CD4-positive, alpha-beta memory T cell (primary cell): Measurements from ENCODE around the gene LRRC49. TPM values are rescaled to one million over a fixed set of nuclear protein-coding genes. Genes with fewer than 3 reads are reported as not detected.

ENCODE experiments used
- CTCF ChIA-PET: fragments of 350-600 bp; sonication (Branson Sonifier 250); formaldehyde crosslinking; loops from one replicate; lab custom pipeline; 2021; ENCODE audit warnings: inconsistent platforms; ENCODE audit not compliant: partially characterized antibody; lab: Charles Lee
- POLR2A ChIA-PET: fragments of 350-600 bp; sonication (Branson Sonifier 250); formaldehyde crosslinking; loops from one replicate; lab custom pipeline; 2021; ENCODE audit not compliant: partially characterized antibody; lab: Charles Lee
- DNase-seq, 5 donors: peaks; one replicate each; pipeline versions ENCODE4 v3.0.0 to v3.0.0-alpha.2; 2020 to 2022; ENCODE audit warnings: mixed read lengths in 1 of 5
- H3K27ac ChIP-seq: one replicate; pipeline ENCODE4 v1.7.0; 2013; ENCODE audit warnings: low read depth, low read length
- H3K27me3 ChIP-seq: 2 replicates; pipeline ENCODE4 v1.7.0; 2013; ENCODE audit warnings: mild to moderate bottlenecking, low read length, moderate library complexity; ENCODE audit not compliant: insufficient read depth
- H3K36me3 ChIP-seq: 2 replicates; pipeline ENCODE4 v1.7.0; 2013; ENCODE audit warnings: mild to moderate bottlenecking, low read length, moderate library complexity; ENCODE audit not compliant: insufficient read depth
- H3K4me1 ChIP-seq: 2 replicates; pipeline ENCODE4 v1.7.0; 2013; ENCODE audit warnings: mild to moderate bottlenecking, low read length, moderate library complexity; ENCODE audit not compliant: insufficient read depth
- H3K4me3 ChIP-seq, 2 donors: one replicate each; pipeline ENCODE4 v1.7.0; 2013; ENCODE audit warnings: low read length in 2 of 2, mild to moderate bottlenecking in 1 of 2
- H3K9me3 ChIP-seq, 2 donors: one replicate each; pipeline ENCODE4 v1.7.0; 2013; ENCODE audit warnings: low read length in 2 of 2, control low read depth in 1 of 2; ENCODE audit not compliant: control insufficient read depth in 1 of 2
- H3K27ac Mint-ChIP-seq, 7 donors: one replicate each; pipeline ENCODE4 v1.8.0; 2020 to 2021; ENCODE audit warnings: mixed read lengths in 7 of 7, mild to moderate bottlenecking in 6 of 7, inconsistent platforms in 3 of 7, moderate library complexity in 3 of 7
- H3K27me3 Mint-ChIP-seq, 2 donors: one replicate each; pipeline ENCODE4 v1.8.0; 2020 to 2021; ENCODE audit warnings: mixed read lengths in 2 of 2
- H3K36me3 Mint-ChIP-seq, 2 donors: one replicate each; pipeline ENCODE4 v1.8.0; 2020 to 2021; ENCODE audit warnings: mixed read lengths in 2 of 2, inconsistent platforms in 1 of 2, mild to moderate bottlenecking in 1 of 2
- H3K4me1 Mint-ChIP-seq, 4 donors: one replicate each; pipeline ENCODE4 v1.8.0; 2020 to 2021; ENCODE audit warnings: mixed read lengths in 4 of 4, mild to moderate bottlenecking in 1 of 4
- H3K4me3 Mint-ChIP-seq, 8 donors: one replicate each; pipeline ENCODE4 v1.8.0; 2020 to 2021; ENCODE audit warnings: mixed read lengths in 8 of 8, mild to moderate bottlenecking in 7 of 8, moderate library complexity in 6 of 8, inconsistent platforms in 3 of 8
- H3K9me3 Mint-ChIP-seq, 8 donors: one replicate each; pipeline ENCODE4 v1.8.0; 2020 to 2021; ENCODE audit warnings: mixed read lengths in 8 of 8, mild to moderate bottlenecking in 5 of 8, inconsistent platforms in 3 of 8, moderate library complexity in 1 of 8
- intact Hi-C: fragments of 100-400 bp; cut with micrococcal nuclease; formaldehyde crosslinking; loops from one replicate; pipeline ENCODE4 v1.15.1; 2023
- polyA plus RNA-seq, 2 donors: library from polyadenylated mRNA; unstranded; fragments of 300-500 nt; fragmentation: Illumina TruSeq; gene quantifications; one replicate each; pipeline ENCODE4 v1.2.3, GENCODE V29; 2021
- total RNA-seq, 2 experiments: library from RNA; stranded (reverse); gene quantifications; one replicate each; pipeline ENCODE4 v1.2.3, GENCODE V29; 2021

Gene LRRC49
- total and polyA plus RNA-seq, 4 experiments from 2014 or later: 0.20 to 0.75 (median 0.50) TPM; not detected in 1

DNA sequence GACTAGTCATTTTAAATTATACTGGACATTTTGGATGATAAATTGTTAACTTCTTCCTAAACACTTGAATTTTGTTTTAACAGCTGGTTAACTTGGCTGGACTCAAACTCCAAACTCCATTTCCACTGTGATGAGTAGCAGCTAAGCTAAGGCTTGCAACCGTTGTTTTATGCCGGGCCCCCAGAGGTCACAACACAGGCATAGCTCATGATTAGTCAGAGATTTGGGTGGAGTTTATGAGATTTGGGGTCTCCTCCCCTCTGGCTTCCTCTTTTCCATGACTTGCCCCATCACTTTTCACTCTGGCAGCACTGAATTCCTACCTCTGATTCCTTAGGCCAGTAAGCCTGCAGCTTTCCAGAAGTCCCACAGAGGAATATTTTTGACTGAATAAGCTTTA lies 13.2 kb upstream of the LRRC49 start:
- Histone ChIP-seq H3K36me3 (no peaks in the 10 kb centered on the region), H3K4me1 (no peaks in the 10 kb centered on the region), H3K9me3 (no peaks in the 10 kb centered on the region), H3K4me3 (no peak overlapping the region), H3K27me3 (no peaks in the 10 kb centered on the region), H3K27ac (no peak overlapping the region)
- DNase-seq: no peak
- H3K27me3 Mint-ChIP-seq: peaks cover 18 to 21% of the 10 kb centered on the region in 2 donors
- H3K9me3 Mint-ChIP-seq: no peaks in the 10 kb centered on the region
- POLR2A ChIA-PET: no interaction called here
- no peaks in the 10 kb centered on the region for H3K4me1 Mint-ChIP-seq
- no peak overlapping the region for H3K27ac Mint-ChIP-seq
- H3K36me3 Mint-ChIP-seq: no peaks in the 10 kb centered on the region
- intact Hi-C loops: no loop called here
- CTCF ChIA-PET: no interaction called here
- no peak overlapping the region for H3K4me3 Mint-ChIP-seq

DNA sequence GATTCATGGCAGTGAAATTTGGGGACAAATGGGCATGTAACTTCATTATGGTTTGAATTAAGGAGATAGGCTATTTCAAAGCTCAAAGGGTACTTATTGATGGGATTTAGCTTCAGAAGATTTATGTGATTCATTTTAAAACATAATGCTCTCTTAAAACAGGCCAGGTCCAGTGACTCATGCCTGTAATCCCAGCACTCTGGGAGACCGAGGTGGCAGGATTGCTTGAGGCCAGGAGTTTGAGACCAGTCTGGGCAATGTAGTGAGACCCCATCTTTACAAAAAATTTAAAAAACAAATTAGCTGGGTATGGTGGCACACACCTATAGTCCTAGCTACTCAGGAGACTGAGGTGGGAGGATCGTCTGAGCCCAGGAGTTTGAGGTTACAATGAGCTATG lies 11.8 kb upstream of the LRRC49 start:
- H3K27me3 Mint-ChIP-seq: peaks cover 22 to 25% of the 10 kb centered on the region in 2 donors

DNA sequence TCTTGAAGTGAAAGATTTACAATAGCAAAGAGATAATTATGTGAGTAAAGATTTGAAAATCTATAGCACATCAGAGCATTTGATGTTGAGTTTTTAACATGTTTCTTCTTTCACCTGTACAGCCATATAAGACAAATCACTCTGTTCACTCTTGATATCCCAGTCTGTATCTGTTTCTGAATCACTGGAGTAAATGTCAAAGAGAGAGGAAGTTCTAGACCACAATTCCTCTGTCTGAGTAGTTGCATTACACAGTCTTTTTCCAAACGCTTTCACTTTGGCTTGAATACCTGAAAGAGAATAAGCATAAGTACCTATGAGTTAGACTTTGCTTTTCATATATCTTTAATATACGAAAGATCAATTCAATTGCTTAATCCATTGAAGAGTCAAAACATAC lies 10.3 kb upstream of the LRRC49 start:
- H3K27me3 Mint-ChIP-seq: peaks cover 17 to 19% of the 10 kb centered on the region in 2 donors
- no peak for DNase-seq
- Histone ChIP-seq H3K4me1 (no peaks in the 10 kb centered on the region), H3K36me3 (no peaks in the 10 kb centered on the region), H3K9me3 (no peaks in the 10 kb centered on the region), H3K4me3 (no peak overlapping the region), H3K27me3 (no peaks in the 10 kb centered on the region), H3K27ac (no peak overlapping the region)
- no peak overlapping the region for H3K4me3 Mint-ChIP-seq
- intact Hi-C loops: no loop called here
- H3K36me3 Mint-ChIP-seq: no peaks in the 10 kb centered on the region
- CTCF ChIA-PET: no interaction called here
- POLR2A ChIA-PET: no interaction called here
- H3K9me3 Mint-ChIP-seq: no peaks in the 10 kb centered on the region
- no peaks in the 10 kb centered on the region for H3K4me1 Mint-ChIP-seq
- H3K27ac Mint-ChIP-seq: no peak overlapping the region

More for the DNA sequence above, 11.8 kb upstream of the LRRC49 start:
- Histone ChIP-seq H3K4me3 (no peak overlapping the region), H3K36me3 (no peaks in the 10 kb centered on the region), H3K27ac (no peak overlapping the region), H3K4me1 (no peaks in the 10 kb centered on the region), H3K9me3 (no peaks in the 10 kb centered on the region), H3K27me3 (no peaks in the 10 kb centered on the region)
- Mint-ChIP-seq H3K4me3 (no peak overlapping the region), H3K4me1 (no peaks in the 10 kb centered on the region), H3K9me3 (no peaks in the 10 kb centered on the region), H3K36me3 (no peaks in the 10 kb centered on the region), H3K27ac (no peak overlapping the region)
- intact Hi-C loops: no loop called here
- POLR2A ChIA-PET: no interaction called here
- CTCF ChIA-PET: no interaction called here
- no peak for DNase-seq

DNA sequence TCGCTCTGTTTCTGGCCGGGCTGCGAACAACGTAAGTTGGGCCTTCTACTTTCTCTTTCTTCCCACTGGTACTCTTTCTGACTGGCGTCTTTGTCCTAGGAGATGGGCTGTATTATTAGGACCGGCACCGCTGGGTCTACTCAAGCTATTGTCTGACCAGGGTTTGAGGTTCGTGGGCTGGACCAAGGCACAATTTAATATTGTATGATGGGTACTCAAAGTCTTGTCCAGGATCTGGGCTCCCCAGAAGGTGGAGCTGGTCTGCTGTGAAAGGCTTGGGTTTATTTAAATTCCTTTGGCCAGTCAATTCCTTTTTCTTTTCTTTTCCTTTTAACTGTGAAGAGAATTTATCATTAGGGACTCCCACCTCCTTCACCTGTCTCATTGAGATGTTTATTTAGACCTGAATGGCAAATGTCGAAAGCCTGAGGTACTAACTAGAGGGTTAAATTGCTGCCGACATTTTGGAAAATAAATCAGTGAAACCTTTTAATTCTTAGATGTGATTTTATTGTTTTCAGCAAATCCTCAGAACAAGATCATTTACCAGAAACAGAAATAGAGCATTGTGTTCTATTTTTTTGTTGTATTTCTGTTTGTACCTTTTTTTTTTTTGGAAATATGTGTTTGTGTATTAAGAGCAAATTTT lies 410 bp downstream of the LRRC49 start:
- Mint-ChIP-seq H3K27ac (peak overlapping the region; percentile 37 to 93 (median 75)), H3K36me3 (no peaks in the 10 kb centered on the region), H3K4me3 (peak overlapping the region; percentile 81 to 90 (median 86)), H3K4me1 (peaks cover 13 to 20% (median 15%) of the 10 kb centered on the region in 4 donors), H3K27me3 (peaks cover 20 to 41% of the 10 kb centered on the region in 2 donors), H3K9me3 (peaks cover 0 to 2% (median 0%) of the 10 kb centered on the region in 8 donors)
- intact Hi-C loops: no loop called here
- H3K36me3 ChIP-seq: no peaks in the 10 kb centered on the region
- no peak overlapping the region for H3K27ac ChIP-seq
- no peaks in the 10 kb centered on the region for H3K9me3 ChIP-seq
- ChIA-PET POLR2A (no interaction called here), CTCF (no interaction called here)
- H3K4me1 ChIP-seq: peaks cover 14% of the 10 kb centered on the region
- H3K27me3 ChIP-seq: peaks cover 11% of the 10 kb centered on the region
- H3K4me3 ChIP-seq: peak overlapping the region; percentile 4 to 51
- no peak for DNase-seq

DNA sequence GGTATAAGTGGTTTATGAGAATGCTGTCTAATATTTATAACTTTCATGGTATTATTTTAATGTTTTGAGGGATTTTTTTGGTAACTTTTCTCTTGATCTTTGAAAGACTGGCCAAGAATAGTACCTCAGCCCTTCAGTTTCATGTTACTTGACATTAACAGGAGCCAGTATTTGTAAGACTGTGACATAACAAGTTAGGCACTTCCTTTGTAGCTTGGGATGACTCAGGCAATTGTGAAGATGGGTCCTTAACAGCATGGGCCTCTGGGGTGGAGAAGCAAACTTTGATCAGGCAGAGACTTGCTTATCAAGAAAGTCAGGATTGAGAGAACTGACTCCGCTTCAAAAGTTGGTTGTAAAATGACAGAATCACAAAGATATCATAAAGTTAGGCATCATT lies 9.5 kb downstream of the LRRC49 start:
- Histone ChIP-seq H3K4me1 (no peaks in the 10 kb centered on the region), H3K27me3 (no peaks in the 10 kb centered on the region), H3K9me3 (no peaks in the 10 kb centered on the region), H3K27ac (no peak overlapping the region), H3K4me3 (no peak overlapping the region), H3K36me3 (no peaks in the 10 kb centered on the region)
- Mint-ChIP-seq H3K27ac (no peak overlapping the region), H3K4me3 (no peak overlapping the region), H3K36me3 (peaks cover 0 to 6% of the 10 kb centered on the region in 2 donors), H3K27me3 (peaks cover 12 to 13% of the 10 kb centered on the region in 2 donors), H3K9me3 (peaks cover 0 to 8% (median under 1%) of the 10 kb centered on the region in 8 donors), H3K4me1 (no peaks in the 10 kb centered on the region)
- no peak for DNase-seq
- ChIA-PET POLR2A (no interaction called here), CTCF (no interaction called here)
- intact Hi-C loops: no loop called here

DNA sequence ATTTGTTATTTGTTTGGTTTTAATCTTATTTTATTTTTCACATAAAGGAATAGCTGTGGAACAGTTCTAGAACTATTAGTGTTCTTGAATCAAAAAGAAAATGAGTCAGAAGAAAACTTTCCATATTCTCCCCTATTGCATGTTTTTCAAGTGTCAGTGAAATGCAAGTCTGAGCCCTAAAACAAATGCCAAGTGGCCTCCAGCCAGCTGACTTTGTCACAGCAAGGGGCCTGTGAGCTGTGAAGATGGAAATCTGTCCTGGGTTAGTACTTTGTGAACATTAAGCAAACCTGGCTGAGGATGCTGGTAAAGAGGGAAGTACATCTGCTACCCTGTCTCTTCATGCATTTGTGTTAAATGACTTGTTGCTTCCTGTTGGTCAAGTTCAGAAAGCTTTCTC lies 14.2 kb downstream of the LRRC49 start:
- Mint-ChIP-seq H3K4me1 (no peaks in the 10 kb centered on the region), H3K27me3 (peaks cover 9 to 12% of the 10 kb centered on the region in 2 donors), H3K9me3 (peaks cover 0 to 24% (median 19%) of the 10 kb centered on the region in 8 donors), H3K36me3 (peaks cover 0 to 6% of the 10 kb centered on the region in 2 donors), H3K4me3 (no peak overlapping the region), H3K27ac (no peak overlapping the region)
- H3K4me3 ChIP-seq: no peak overlapping the region
- DNase-seq: no peak
- no peaks in the 10 kb centered on the region for H3K36me3 ChIP-seq
- no peak overlapping the region for H3K27ac ChIP-seq
- peaks cover 0 to 8% of the 10 kb centered on the region in 2 donors for H3K9me3 ChIP-seq
- intact Hi-C loops: no loop called here
- H3K27me3 ChIP-seq: no peaks in the 10 kb centered on the region
- no peaks in the 10 kb centered on the region for H3K4me1 ChIP-seq
- ChIA-PET CTCF (no interaction called here), POLR2A (no interaction called here)

DNA sequence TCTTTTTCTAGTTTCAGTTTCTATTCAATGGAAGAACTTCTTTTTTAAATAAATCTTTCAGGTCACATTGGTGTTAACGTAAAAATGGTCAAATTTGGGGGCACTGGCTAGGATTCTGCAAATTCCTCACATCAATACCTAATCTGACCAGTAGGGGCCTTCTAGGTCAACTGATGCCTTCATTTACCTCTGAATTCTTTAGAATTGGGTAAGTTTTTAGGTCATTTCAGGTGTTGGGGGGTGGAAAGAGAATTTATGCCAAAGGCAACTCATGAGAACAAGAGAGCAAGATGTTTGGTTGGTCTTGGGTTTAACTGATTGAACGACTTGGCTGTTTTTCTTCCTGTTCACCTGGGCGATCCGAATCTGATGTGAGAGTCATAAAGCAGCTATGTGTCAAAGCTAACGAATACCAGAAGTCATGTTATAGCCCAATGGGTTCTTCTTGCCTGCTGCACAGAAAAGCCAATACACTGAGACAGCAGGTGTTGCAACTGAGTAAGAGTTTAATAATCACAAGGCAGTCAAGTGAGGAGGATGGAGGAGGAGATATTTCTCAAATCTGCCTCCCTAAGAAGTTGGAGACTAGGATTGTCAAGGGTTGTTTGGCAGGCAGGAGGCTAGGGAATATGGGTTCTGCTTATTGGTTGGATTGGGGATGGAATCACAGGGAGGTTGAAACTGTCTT lies 15.3 kb downstream of the LRRC49 start:
- Mint-ChIP-seq H3K4me3 (no peak overlapping the region), H3K27me3 (peaks cover 3 to 9% of the 10 kb centered on the region in 2 donors), H3K27ac (no peak overlapping the region), H3K4me1 (no peaks in the 10 kb centered on the region), H3K36me3 (peaks cover 0 to 6% of the 10 kb centered on the region in 2 donors), H3K9me3 (peaks cover 0 to 24% (median 19%) of the 10 kb centered on the region in 8 donors)
- H3K4me1 ChIP-seq: no peaks in the 10 kb centered on the region
- POLR2A ChIA-PET: no interaction called here
- intact Hi-C loops: no loop called here
- H3K27me3 ChIP-seq: no peaks in the 10 kb centered on the region
- CTCF ChIA-PET: no interaction called here
- no peak overlapping the region for H3K27ac ChIP-seq
- H3K36me3 ChIP-seq: no peaks in the 10 kb centered on the region
- peaks cover 0 to 8% of the 10 kb centered on the region in 2 donors for H3K9me3 ChIP-seq
- no peak for DNase-seq
- no peak overlapping the region for H3K4me3 ChIP-seq
